K562 (cell line): Measurements from ENCODE around the gene QPRT. TPM values are rescaled to one million over a fixed set of nuclear protein-coding genes. Genes with fewer than 3 reads are reported as not detected.
"Not testable (repeated sequence)": the region's sequence is repeated elsewhere in the genome, so short reads cannot be mapped to it uniquely, and the experiment has no call there.

ENCODE experiments used
- ATAC-seq: fragments of 200-7000 bp; cut with Tn5 transposase; 3 replicates; pipeline ENCODE4 v1.9.1; 2020; ENCODE audit warnings: moderate library complexity
- BruUV-seq: library from RNA; stranded (reverse); fragments of 400-500 nt; replicated peaks from 2 replicates; lab custom pipeline; 2021; lab: Mats Ljungman, UMichigan
- CTCF ChIA-PET: fragments of 300-600 bp; formaldehyde crosslinking; extraction: SDS; loops from one replicate; lab custom pipeline; 2021; ENCODE audit warnings: low intra/inter-chr PET ratio; lab: Yijun Ruan, JAX
- POLR2A ChIA-PET: fragments of 300-600, 350-650 bp; sonication (Branson Sonifier 250); formaldehyde crosslinking; extraction: SDS; loops from one replicate; lab custom pipeline; 2021; ENCODE audit warnings: antibody characterized with exemption, inconsistent platforms; lab: Yijun Ruan, JAX
- DNase-seq, 4 experiments: peaks; one replicate each; pipeline versions ENCODE4 v3.0.0 to v3.0.0-alpha.2; 2011 to 2018; ENCODE audit warnings: low spot score in 3 of 4, mixed read lengths in 3 of 4; ENCODE audit errors: extremely low read depth in 1 of 4
- FAIRE-seq: peaks from 2 replicates; lab custom pipeline; 2011; peaks lifted over from hg19 to GRCh38; lab: Jason Lieb, UNC
- H2AFZ ChIP-seq: 2 replicates; pipeline ENCODE4 v1.6.0; 2011; ENCODE audit warnings: low read depth, low read length, control low read depth, inconsistent platforms
- H3K27ac ChIP-seq: fragments of 200-600 bp; 3 replicates; pipeline ENCODE4 v1.8.0; 2011; ENCODE audit warnings: low read depth, mild to moderate bottlenecking, control low read depth, inconsistent platforms, low read length, moderate library complexity, mixed read lengths; ENCODE audit errors: extremely low read depth
- H3K27me3 ChIP-seq, 2 experiments: fragments of 300-600 bp in 1 of 2; 2 replicates in 1 of 2; 3 replicates in 1 of 2; pipeline versions ENCODE4 v1.6.0 to v1.8.0; 2011; ENCODE audit warnings: inconsistent platforms in 2 of 2, low read length in 2 of 2, mild to moderate bottlenecking in 1 of 2, mixed read lengths in 1 of 2, moderate library complexity in 1 of 2; ENCODE audit not compliant: control insufficient read depth in 2 of 2, insufficient read depth in 2 of 2
- H3K36me3 ChIP-seq: fragments of 300-600 bp; 3 replicates; pipeline ENCODE4 v1.8.0; 2011; ENCODE audit warnings: mild to moderate bottlenecking, low read length, inconsistent platforms; ENCODE audit not compliant: control insufficient read depth, insufficient read depth
- H3K4me1 ChIP-seq, 2 experiments: fragments of 200-600 bp in 1 of 2; replicated peaks in 1 of 2; 2 replicates in 1 of 2; 3 replicates in 1 of 2; pipeline versions ENCODE4 v1.5.1 to v1.8.0; 2011; ENCODE audit warnings: inconsistent platforms in 2 of 2, low read length in 2 of 2, mild to moderate bottlenecking in 1 of 2, mixed read lengths in 1 of 2, moderate library complexity in 1 of 2; ENCODE audit not compliant: control insufficient read depth in 2 of 2, insufficient read depth in 2 of 2
- H3K4me2 ChIP-seq: 2 replicates; pipeline ENCODE4 v1.6.1; 2011; ENCODE audit warnings: low read length, control low read depth, inconsistent platforms, mixed read lengths; ENCODE audit not compliant: insufficient read depth
- H3K4me3 ChIP-seq: fragments of 200-600 bp; sonication (generic), shearing (Covaris generic); 2 replicates; pipeline ENCODE4 v1.5.1; 2016; ENCODE audit warnings: control low read depth, inconsistent platforms
- H3K79me2 ChIP-seq: fragments of 200-600 bp; 3 replicates; pipeline ENCODE4 v1.8.0; 2011; ENCODE audit warnings: low read length, inconsistent platforms; ENCODE audit not compliant: control insufficient read depth, insufficient read depth
- H3K9ac ChIP-seq, 2 experiments: 2 replicates each; pipeline versions ENCODE4 v1.6.0 to v1.6.1; 2011; ENCODE audit warnings: low read depth in 2 of 2, low read length in 2 of 2, control low read depth in 1 of 2, inconsistent platforms in 1 of 2, mild to moderate bottlenecking in 1 of 2, mixed read lengths in 1 of 2; ENCODE audit not compliant: insufficient read depth in 1 of 2
- H3K9me1 ChIP-seq: one replicate; pipeline ENCODE4 v1.6.0; 2011; ENCODE audit warnings: inconsistent platforms, mild to moderate bottlenecking, low read length, moderate library complexity; ENCODE audit not compliant: control insufficient read depth, insufficient read depth
- H3K9me3 ChIP-seq: replicated peaks from 2 replicates; pipeline ENCODE4 v1.5.1; 2011; ENCODE audit warnings: low read depth, low read length, inconsistent platforms; ENCODE audit not compliant: control insufficient read depth, insufficient read depth
- H4K20me1 ChIP-seq: replicated peaks from 2 replicates; pipeline ENCODE4 v1.6.1; 2011; ENCODE audit warnings: low read length, inconsistent platforms, mixed read lengths; ENCODE audit not compliant: control insufficient read depth, insufficient read depth
- EP400 ChIP-seq: fragments of 450-650 bp; IDR thresholded peaks from 2 replicates; pipeline ENCODE4 v1.6.1; 2017; ENCODE audit warnings: antibody characterized with exemption, mild to moderate bottlenecking, moderate library complexity
- WGBS: fragments of 100-300 bp; shearing (Covaris generic); methylation state at CpG from one replicate; pipeline ENCODE4 v1.1.6; 2016; ENCODE audit warnings: low coverage, mixed read lengths; ENCODE audit not compliant: insufficient coverage; ENCODE audit errors: missing lambda C conversion rate; 5-methylcytosine and 5-hydroxymethylcytosine counted together
- in situ Hi-C: fragments of 300-500 bp; cut with MboI; formaldehyde crosslinking; loops from 4 replicates; pipeline ENCODE4 v1.15.0; 2018; ENCODE audit warnings: inconsistent platforms, mixed read lengths
- intact Hi-C: fragments of 100-400 bp; cut with micrococcal nuclease; formaldehyde crosslinking; loops from 2 replicates; pipeline ENCODE4 v1.14.2; 2022
- polyA plus RNA-seq, 8 experiments: library from polyadenylated mRNA; depleted of rRNA in 4 of 8; stranded (reverse) in 5 of 8; unstranded in 3 of 8; fragments of >200 nt; fragmentation: Nextera tagmentation in 2 of 8; fragmentation: Illumina TruSeq in 1 of 8; extraction: Ambion mirVana in 2 of 8; extraction: Trizol in 1 of 8; gene quantifications; 2 replicates each; pipeline versions ENCODE4 v1.2.1 to v1.2.3, GENCODE V29; 2011 to 2014; ENCODE audit warnings: inconsistent platforms in 1 of 8, missing spikeins in 1 of 8
- total RNA-seq, 7 experiments: library from RNA; depleted of rRNA in 6 of 7; stranded (reverse); fragments of >200 nt in 6 of 7; fragmentation: Illumina TruSeq in 2 of 7; extraction: Trizol in 2 of 7; gene quantifications; 2 replicates each; pipeline versions ENCODE4 v1.2.1 to v1.2.3, GENCODE V29; 2011 to 2021; ENCODE audit warnings: low replicate concordance in 1 of 7
- TF ChIP-seq, protein P1 (sequence below): fragments of 450-650 bp; IDR thresholded peaks from 2 replicates; pipeline ENCODE4 v1.6.1; 2017; ENCODE audit warnings: antibody characterized with exemption, mild to moderate bottlenecking
- TF ChIP-seq, protein P2 (sequence below), 2 experiments: fragments of 450-650 bp; conservative IDR thresholded peaks; 2 replicates each; pipeline ENCODE4 v1.6.1; 2017; ENCODE audit warnings: mild to moderate bottlenecking in 2 of 2, moderate library complexity in 2 of 2

The QPRT gene
- total and polyA plus RNA-seq, 9 of the 15 experiments (the other 6 are each of a cell fraction or from before 2014, with no cell fraction given): 7.7 to 112 (median 64.1) TPM

DNA sequence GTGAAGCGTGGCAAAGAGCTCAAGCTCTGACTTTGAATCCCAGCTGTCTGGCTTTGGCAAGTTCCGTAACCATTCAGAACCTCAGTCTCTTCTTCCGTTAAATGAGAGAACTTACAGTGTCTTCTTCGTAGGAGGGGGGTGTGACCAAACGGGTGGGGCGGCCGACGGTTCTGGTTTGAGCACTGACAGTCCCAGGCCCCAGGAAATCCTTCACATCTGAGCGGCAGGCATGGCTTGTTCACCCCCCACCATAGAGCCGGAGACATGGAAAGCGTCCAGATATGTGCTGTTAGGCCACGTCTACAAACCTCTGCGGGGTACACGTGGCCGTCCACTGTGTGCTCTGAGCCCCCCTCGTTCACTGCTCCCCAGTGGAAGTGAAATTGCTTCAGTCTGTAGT is 43.1 kb upstream of the QPRT start:
- H3K4me2 ChIP-seq, POLR2A ChIA-PET, BruUV-seq, H3K4me3 ChIP-seq, CTCF ChIA-PET, H3K79me2 ChIP-seq, DNase-seq, intact Hi-C loops, H3K4me1 ChIP-seq, H3K9me1 ChIP-seq, FAIRE-seq, H4K20me1 ChIP-seq, H3K36me3 ChIP-seq, in situ Hi-C loops, H3K27me3 ChIP-seq, H3K27ac ChIP-seq, H3K9me3 ChIP-seq: not testable (repeated sequence)
- peak; percentile 80 for ATAC-seq
- TF ChIP-seq, protein P1, sequence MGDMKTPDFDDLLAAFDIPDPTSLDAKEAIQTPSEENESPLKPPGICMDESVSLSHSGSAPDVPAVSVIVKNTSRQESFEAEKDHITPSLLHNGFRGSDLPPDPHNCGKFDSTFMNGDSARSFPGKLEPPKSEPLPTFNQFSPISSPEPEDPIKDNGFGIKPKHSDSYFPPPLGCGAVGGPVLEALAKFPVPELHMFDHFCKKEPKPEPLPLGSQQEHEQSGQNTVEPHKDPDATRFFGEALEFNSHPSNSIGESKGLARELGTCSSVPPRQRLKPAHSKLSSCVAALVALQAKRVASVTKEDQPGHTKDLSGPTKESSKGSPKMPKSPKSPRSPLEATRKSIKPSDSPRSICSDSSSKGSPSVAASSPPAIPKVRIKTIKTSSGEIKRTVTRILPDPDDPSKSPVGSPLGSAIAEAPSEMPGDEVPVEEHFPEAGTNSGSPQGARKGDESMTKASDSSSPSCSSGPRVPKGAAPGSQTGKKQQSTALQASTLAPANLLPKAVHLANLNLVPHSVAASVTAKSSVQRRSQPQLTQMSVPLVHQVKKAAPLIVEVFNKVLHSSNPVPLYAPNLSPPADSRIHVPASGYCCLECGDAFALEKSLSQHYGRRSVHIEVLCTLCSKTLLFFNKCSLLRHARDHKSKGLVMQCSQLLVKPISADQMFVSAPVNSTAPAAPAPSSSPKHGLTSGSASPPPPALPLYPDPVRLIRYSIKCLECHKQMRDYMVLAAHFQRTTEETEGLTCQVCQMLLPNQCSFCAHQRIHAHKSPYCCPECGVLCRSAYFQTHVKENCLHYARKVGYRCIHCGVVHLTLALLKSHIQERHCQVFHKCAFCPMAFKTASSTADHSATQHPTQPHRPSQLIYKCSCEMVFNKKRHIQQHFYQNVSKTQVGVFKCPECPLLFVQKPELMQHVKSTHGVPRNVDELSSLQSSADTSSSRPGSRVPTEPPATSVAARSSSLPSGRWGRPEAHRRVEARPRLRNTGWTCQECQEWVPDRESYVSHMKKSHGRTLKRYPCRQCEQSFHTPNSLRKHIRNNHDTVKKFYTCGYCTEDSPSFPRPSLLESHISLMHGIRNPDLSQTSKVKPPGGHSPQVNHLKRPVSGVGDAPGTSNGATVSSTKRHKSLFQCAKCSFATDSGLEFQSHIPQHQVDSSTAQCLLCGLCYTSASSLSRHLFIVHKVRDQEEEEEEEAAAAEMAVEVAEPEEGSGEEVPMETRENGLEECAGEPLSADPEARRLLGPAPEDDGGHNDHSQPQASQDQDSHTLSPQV: 0 out of 2 replicates have a peak, but pooled peaks have one; percentile 28
- TF ChIP-seq EP400: 0 out of 2 replicates have a peak, but pooled peaks have one; percentile 15
- TF ChIP-seq, protein P2, sequence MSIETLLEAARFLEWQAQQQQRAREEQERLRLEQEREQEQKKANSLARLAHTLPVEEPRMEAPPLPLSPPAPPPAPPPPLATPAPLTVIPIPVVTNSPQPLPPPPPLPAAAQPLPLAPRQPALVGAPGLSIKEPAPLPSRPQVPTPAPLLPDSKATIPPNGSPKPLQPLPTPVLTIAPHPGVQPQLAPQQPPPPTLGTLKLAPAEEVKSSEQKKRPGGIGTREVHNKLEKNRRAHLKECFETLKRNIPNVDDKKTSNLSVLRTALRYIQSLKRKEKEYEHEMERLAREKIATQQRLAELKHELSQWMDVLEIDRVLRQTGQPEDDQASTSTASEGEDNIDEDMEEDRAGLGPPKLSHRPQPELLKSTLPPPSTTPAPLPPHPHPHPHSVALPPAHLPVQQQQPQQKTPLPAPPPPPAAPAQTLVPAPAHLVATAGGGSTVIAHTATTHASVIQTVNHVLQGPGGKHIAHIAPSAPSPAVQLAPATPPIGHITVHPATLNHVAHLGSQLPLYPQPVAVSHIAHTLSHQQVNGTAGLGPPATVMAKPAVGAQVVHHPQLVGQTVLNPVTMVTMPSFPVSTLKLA (conservative IDR thresholded peaks at IDR 0.05): peak in 1 of 2 experiments; percentile 31; a peak in 1 of 4 replicates
- WGBS: 18% methylated on average over 15 of the region's 16 CpGs
- H2AFZ ChIP-seq: peak overlapping the region; percentile 83
- peak overlapping the region in 1 of 2 experiments; percentile 52; a peak in 1 of 4 replicates for H3K9ac ChIP-seq
